HG02938 (cell line): ENCODE measurements around the gene USP49.

Experiments
- ATAC-seq: cut with Tn5 transposase; IDR thresholded peaks from one replicate; pipeline ENCODE4 v1.9.1; 2021; ENCODE audit warnings: mild to moderate bottlenecking, moderate library complexity; ENCODE audit not compliant: unreplicated experiment

USP49 gene

DNA sequence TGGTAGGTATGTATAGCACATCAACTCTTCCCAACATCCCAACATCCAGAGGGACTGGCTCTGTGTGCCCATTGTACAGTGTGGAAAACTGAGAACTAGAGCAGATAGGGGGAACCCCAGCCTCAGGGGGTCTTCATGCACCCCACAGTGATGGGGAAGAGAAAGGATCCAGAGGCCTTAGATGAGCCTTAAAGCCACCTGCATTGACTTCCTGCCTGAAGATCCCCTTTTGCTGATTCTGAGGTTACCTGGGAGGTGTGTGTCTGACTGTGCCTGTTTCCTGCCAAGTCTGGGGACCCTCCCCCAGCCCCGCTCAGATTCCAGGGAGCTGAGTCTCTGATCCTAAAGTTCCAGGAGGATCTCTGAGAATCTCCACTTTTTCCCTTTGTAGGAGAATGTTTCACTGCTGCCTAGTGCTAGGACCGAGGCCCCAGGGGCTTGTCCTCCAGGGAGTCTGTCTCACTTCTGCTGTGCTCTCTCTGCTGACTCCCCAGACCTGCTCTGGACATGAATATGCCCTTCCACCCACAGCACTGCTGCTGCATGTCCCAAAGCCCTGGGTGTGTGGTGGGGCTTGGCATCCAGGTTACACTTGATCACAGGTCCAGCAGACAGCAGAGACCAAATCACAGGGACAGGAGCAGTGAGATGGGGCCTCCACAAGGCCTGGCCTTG, 135.1 kb downstream of the USP49 start:
- no peak for ATAC-seq

DNA sequence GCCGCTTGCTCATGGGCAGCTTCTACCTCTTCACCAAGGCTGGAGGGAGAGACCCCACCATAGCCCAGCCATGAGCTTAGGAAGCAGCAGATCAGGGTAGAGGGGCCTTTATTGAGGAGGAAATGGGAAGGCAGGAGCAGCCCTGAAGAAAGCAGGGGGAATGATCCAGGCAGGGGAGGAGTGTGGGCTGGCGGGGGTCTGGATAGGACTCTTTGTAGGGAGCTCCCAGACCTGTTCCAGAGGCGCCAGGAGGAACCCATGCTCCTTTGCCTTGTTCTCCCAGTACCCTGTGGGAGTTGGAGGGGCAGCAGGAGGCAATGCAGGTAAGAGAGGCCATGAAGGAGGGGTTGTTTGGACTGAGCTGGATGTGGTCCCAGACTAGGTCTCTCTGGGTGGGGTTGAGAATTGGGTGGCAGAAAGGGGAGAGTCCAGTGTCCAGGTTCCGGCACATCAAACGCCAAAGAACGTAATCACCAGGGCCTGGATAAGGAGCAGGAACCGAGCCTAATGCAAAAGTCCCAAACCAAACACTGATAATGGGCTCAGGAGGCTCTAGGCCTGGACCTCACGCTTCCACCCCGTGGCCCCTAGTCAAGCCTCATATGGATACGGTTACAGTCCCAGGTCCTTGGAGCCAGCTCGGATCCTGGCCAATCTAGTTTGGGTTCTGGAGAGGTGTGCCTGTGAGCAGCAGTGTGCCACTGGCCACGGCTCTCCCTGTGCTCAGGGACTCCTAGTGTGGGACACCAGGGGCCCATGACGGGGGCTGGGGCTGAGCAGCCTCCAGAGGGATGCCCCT, 135.9 kb downstream of the USP49 start:
- no peak for ATAC-seq

DNA sequence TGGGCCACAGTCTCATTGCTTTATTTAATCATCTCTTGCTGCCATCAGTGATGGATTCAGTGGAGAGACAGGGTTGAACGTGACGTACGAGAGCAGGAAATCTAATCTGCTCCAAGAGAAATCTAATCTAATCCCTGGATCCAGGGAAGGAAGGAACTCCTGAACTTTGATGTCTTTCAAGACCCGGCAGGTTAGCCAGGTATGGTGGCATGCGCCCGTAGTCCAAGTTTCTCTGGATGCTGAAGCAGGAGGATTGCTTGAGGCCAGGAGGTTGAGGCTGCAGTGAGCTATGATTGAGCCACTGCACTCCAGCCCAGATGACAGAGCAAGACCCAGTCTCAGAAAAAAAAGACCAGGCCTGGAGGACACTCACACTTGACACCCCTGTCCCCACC, 136.5 kb downstream of the USP49 start:
- ATAC-seq: no peak

DNA sequence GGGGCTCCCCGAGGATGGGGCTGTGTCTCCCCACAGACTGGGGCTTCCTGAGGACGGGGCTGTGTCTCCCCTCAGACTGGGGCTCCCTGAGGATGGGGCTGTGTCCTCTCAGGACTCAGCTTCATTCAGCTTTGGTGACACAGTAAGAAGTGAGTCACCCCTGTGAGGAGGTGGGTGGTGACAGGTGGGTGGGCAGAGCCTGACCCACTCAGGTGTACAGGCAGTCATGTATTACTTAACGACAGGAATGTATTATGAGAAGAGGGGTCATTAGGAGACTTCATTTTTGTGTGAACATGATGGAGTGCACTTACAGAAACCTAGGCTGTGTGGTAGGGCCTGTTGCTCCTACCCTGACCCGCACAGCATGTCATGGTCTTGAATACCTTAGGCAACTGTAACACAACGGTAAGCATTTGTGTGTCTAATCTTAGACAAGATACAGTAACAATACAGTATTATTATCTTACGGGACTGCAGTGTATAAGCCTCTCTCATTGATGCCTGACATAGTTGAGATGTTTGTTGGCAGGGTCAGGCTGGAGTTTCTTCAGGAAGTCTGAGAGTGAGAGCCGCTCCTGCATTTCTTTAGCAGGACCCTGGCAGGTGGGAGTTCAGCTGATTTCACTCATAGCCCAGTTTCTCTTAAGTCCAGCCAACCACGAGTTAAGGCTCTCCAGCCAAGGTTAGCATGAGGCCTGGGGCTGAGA, 137.1 kb downstream of the USP49 start:
- ATAC-seq: no peak

DNA sequence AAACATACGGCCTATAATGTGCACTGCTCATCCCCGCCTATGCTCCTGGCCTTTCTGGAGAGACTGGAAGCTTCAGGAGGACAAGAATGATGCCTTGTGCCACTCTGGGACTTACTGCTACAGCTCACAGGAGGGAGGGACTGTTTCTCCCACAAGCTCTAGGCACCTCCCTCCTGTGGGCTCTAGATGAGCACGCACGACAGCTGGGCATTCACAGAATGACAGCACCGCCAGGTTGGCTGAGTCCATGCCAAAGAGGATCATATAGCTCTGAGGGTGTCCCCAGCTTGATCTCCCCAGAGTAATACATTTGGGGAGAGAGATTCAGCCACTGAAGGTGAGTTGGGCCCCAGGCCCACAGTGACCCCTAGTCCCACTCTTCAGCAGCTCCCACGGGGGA, 137.9 kb downstream of the USP49 start:
- ATAC-seq: no peak

DNA sequence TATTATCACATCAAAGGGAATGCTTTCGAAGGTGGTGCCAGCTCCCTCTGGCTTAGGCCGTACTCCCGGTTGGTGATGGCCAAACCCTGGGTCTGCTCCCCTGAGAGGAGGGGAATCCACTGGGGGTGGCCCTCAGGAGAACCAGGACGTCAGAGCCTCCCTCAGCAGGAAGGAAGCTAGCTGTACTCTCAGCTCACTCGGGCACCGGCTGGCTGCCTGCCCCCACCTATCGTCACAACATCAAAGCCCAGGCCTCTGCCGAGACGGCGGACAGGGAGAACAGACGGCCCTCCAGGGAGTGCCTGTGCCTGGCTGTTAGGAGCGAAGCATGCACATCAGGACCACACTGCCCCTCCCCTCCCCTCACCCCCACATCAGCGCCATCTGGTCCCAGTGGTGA, 138.8 kb downstream of the USP49 start:
- no peak for ATAC-seq

DNA sequence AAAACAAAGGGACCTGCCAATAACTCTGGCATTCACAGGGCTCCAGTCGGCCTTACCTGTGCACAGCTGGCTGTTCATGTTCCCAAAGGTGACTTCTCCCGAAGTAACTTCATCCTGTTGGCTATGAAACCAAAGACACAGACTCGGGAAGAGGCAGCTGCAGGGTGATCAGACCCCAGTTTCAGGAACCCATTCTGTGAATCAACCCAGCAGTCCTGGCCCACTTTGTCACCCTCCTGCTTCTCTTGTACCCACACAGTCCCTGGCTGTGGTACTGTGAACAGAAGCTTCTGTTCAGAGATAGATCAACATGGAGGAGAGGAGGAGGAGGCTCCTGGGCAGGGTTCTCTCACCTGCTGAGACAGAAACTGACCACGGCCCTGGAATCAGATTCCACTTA, 139.3 kb downstream of the USP49 start:
- no peak for ATAC-seq

DNA sequence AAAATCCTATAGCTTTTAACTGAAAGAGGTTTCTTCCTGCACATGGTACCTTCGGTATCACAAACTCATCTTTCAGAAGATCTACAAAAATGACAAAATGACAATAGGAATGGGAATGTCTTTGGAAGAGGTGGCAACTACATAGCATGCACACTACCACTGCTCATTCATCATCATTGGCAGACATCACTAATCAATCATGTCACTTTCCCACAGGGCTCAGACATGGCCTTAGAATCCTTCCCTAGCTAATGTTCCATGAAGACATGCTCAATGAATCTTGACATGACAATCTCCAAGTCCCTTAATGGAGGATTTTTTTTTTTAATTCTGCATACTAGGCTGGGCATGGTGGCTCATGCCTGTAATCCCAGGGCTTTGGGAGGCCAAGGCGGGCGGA, 144.8 kb downstream of the USP49 start:
- no peak for ATAC-seq

DNA sequence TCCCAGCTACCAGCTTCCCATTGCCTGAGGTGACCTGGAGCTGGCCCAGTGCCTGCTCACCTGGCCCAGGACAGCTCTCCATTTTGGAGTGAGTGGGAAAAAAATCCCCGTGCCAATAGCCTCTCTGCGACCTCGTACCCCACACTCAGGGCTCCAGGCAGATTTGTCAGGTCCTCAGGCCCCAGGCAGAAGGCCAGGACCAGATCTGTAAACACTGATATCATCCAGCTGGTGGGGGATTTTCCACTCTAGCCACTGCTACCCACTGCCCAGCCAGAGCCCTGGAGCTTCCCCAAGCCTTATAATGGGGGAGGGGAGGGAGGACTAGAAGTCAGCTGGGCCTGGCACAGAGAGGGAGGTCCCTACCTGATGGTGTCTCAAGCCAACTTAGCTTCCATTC, 146.6 kb downstream of the USP49 start:
- no peak for ATAC-seq

DNA sequence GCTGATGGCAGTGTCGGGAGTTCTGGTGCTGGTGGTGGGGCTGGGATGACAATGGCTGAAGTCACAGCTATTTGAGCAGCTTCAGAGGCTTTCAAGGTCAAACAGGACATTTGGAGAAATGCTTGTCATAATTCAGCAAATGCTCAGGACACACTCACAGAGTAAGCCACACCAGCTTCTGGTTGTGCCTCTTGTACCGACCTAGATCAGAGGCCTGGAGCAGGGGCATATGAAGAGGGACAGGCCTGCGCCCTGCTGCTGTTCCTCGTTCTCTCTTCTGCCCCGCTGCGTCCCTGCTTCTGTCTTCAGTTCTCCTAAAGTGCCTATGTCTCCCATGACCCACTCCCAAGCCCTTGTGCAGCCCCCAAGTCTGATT, 147.1 kb downstream of the USP49 start:
- no peak for ATAC-seq

DNA sequence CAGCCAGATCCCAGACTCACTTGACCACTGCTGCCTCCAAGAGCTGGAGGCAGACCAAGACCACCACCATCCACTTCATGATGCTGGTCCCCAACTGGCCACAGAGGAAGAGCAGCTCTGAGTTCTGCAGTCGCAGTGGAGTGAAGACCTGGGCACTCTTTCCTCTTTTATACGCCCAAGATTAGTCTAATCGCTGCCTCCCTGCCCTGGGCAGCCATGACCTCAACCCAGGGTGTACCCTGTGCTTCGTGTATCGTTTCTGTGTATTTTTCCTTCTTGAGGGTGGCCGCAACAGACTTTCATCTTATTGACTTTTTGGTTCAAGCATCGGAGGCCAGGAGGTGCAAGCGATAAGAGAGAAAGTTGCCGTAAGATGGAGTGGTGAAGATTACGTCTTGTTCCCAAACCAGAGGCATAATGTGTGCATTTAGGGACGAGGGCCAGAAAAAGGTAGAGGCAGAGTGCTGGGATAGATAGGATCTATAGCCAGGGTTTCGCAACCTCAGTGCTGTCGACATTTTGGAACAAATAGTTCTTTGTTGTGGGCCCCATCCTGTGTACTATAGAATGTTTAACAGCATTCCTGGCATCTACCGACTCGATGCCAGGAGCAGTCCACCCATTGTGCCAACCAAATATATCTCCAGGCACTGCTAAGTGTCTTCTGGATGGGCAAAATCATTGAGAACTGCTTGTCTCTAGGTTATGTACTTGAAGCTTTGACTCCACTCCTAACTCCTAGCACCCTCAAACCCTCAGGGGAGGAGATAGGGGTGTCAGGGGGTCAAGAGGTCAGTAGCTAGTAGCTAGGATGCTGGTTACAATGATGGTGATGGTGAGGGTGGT, 147.7 kb downstream of the USP49 start, which contains the start of gene PGC:
PGC (minus strand) TSS at position 142 of the 846 bp plus-strand sequence; CDS start at position 79, 63 bp downstream.
- no peak for ATAC-seq

DNA sequence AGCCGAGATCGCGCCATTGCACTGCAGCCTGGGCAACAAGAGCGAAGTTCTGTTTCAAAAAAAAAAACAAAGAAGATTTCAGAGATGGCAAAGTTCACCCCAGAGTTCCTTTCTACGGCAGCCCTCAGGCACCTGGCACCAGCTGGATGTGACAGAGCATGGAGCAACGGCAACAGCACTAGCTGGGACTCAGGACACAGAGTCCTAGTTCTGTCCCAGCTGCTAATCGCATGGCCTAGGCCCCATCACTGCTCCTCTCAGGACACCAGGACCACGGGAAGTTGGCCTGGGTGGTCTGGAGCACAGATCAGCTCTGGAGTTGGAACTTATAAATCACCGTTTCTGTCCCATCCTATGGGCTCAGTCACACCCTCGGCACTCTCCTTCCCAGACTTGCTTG, 149.1 kb downstream of the USP49 start:
- ATAC-seq: no peak

DNA sequence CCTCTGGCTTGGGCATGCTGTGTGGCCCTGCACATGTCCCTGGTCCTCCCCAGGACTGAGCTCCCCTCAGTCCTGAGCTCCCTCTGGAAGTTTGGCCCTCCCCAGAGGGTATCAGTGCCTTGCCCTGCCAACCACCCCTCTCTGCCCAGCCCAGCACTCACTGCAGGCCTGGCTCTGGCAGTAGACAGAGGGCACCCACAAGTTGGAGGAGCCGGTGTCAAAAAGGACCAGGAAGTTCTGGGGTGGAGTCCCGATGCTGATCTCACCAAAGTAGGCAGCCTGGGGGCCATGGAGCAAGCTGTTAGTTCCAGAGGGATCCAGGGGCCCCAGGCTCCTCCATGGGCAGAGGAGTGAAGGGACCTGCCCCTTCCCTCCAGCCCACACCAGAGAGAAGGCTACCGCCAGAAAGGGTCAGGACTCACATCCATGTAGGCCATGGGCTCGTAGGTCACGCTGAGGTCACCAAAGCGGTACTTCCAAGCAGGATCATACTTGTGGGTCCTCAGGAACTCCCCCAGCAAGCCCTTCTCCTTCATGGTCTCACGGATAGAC, 150.9 kb downstream of the USP49 start:
- no peak for ATAC-seq

DNA sequence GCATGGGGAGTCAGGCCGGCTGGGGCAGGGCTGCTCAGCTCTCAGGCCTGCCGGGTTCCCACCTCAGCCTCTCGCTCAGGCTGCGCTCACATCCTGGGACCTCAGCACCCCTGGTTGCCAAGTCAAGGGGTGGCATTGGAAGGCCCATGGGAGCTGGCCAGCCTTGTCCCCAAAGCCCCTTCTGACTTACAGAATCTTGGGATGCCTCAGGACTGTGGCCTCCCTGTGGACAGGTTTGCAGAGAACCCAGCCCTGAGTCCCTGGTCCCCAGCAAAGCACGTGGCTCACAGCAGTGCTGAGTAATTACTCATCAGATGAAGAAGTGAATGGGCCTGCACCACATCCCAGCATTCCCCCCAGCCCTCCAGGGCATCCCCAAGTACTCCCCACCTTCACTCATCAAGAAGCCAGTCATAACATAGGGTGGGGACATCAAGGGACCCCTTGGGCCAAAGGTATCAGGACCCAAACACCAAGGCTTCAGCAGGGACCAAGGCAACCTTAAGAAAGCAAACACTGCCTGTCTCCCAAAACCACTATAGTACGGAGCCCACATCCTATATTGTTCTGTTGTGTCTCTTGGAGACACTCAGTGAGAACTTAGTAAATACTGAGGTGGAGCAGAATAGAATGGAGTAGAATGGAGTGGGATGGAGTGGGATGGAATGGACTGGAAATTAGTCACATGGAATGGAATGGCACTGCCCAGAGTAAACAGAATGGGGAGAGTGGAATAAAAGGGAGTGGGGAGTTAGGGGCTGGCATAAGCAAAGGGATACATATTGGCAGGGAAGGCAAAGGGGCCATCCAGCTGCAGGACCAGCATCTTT, 151.6 kb downstream of the USP49 start:
- no peak for ATAC-seq

DNA sequence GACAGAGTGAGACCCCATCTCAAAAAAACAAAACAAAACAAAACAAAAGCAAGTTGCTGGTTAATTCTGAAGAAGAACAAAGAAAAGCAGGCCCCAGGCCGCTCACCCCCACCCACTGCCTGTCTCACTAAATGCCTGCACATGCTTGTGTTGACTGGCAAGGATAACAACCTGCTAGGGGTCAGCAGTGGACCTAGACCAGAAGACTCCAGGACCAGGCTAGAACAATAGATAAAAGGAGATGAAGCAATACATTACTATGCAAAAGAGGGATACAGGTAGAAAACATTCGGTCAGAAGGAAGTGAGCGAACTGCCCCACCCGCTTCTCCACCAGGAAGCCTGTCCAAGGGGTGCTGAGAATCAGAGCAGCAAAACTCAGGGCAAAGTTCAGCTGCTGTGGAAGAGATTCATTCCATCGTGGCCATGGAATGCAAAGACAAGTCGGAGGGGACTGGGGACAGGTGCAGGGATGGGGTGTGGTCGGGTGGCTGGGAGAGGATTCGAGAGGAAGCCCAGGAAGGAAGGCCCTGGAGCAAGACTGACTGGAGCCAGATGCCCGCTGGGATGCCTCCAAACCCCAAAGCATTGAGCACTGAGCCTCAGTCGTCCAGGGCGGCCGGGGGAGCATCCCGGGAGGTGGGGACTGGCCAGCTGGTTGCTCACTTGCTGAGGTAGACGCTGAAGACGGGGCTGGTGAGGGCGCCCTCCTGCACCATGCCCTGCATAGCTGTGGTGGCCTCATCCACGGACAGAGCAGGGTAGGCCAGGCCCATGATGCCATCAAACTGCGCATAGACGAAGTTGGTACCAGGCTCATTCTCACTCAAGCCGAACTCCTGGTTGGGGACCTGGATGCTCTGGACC, 153.3 kb downstream of the USP49 start:
- no peak for ATAC-seq

DNA sequence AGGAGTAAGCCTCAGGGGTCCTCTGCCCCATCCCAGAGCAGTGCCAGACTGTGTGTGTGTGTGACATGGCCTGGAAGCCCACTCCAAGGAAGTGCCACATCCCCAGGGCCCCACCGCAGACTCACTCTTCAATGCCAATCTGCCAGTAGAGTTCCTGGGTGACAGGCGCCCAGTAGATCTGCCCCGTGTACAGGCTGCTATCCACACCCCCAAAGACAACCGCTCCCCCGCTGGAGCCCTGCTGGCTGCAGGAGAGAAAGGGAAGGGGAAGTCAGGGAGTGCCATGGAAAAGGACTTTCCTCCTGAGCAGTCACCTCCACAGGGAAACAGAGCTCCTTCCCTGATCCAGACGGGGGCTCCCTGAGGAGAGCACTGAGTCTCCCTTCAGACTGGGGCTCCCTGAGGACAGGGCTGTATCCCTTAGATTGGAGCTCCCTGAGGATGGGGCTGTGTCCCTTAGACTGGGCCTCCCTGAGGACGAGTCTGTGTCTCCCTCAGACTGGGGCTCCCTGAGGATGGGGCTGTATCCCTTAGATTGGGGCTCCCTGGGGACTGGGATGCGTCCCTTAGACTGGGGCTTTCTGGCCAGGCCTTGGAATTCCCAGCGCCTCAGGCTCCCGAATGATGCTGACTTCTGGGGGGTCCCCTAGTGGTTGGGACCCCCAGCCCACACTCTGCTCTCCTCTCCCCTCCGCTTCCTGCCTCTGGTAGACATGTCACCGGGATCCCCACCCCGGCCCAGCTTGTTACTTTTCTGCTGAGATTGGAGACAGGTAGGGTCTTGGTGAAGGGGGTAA, 154.6 kb downstream of the USP49 start:
- ATAC-seq: no peak
